Keratinocyte (primary cell): ENCODE measurements around the gene OR10V1. TPM values are rescaled to one million over a fixed set of nuclear protein-coding genes. Genes with fewer than 3 reads are reported as not detected.

Experiments used
- DNase-seq: peaks from one replicate; pipeline ENCODE4 v3.0.0-alpha.2; 2011; ENCODE audit warnings: low read depth, missing footprints, low spot score
- FAIRE-seq: peaks from 2 replicates; lab custom pipeline; 2011; peaks lifted over from hg19 to GRCh38; lab: Jason Lieb, UNC
- H2AFZ ChIP-seq: 2 replicates; pipeline ENCODE4 v1.6.0; 2012; ENCODE audit warnings: low read length, control low read depth, inconsistent platforms; ENCODE audit not compliant: control insufficient read depth
- H3K27ac ChIP-seq: 2 replicates; pipeline ENCODE4 v1.5.1; 2011; ENCODE audit warnings: low read length; ENCODE audit not compliant: control insufficient read depth, insufficient read depth
- H3K27me3 ChIP-seq: 3 replicates; pipeline ENCODE4 v1.6.0; 2011; ENCODE audit warnings: low read length; ENCODE audit not compliant: control insufficient read depth, insufficient read depth; ENCODE audit errors: extremely low read depth
- H3K36me3 ChIP-seq, 2 experiments: 2 replicates in 1 of 2; 3 replicates in 1 of 2; pipeline ENCODE4 v1.5.1; 2011; ENCODE audit warnings: low read length in 2 of 2, mild to moderate bottlenecking in 1 of 2; ENCODE audit not compliant: control insufficient read depth in 2 of 2, insufficient read depth in 2 of 2; ENCODE audit errors: extremely low read depth in 1 of 2
- H3K4me1 ChIP-seq: 3 replicates; pipeline ENCODE4 v1.5.1; 2011; ENCODE audit warnings: low read length; ENCODE audit not compliant: control insufficient read depth, insufficient read depth; ENCODE audit errors: extremely low read depth
- H3K4me2 ChIP-seq: 3 replicates; pipeline ENCODE4 v1.6.0; 2011; ENCODE audit warnings: low read depth, low read length; ENCODE audit not compliant: control insufficient read depth, insufficient read depth; ENCODE audit errors: extremely low read depth
- H3K4me3 ChIP-seq, 3 experiments: fragments of 200-600 bp in 1 of 3; sonication (generic) in 1 of 3; 2 replicates in 2 of 3; 3 replicates in 1 of 3; pipeline ENCODE4 v1.5.1; 2011 to 2016; ENCODE audit warnings: low read length in 3 of 3, mild to moderate bottlenecking in 3 of 3, control low read depth in 2 of 3, inconsistent platforms in 1 of 3, low read depth in 1 of 3, mixed read lengths in 1 of 3, mixed run types in 1 of 3, moderate library complexity in 1 of 3; ENCODE audit not compliant: control insufficient read depth in 2 of 3, insufficient read depth in 2 of 3; ENCODE audit errors: extremely low read depth in 1 of 3
- H3K79me2 ChIP-seq: 2 replicates; pipeline ENCODE4 v1.6.0; 2012; ENCODE audit warnings: low read length; ENCODE audit not compliant: control insufficient read depth, insufficient read depth
- H3K9ac ChIP-seq: 3 replicates; pipeline ENCODE4 v1.6.0; 2011; ENCODE audit warnings: low read length; ENCODE audit not compliant: control insufficient read depth, insufficient read depth; ENCODE audit errors: extremely low read depth
- H3K9me1 ChIP-seq: 3 replicates; pipeline ENCODE4 v1.6.0; 2011; ENCODE audit warnings: low read length; ENCODE audit not compliant: control insufficient read depth, insufficient read depth; ENCODE audit errors: extremely low read depth
- H3K9me3 ChIP-seq: 2 replicates; pipeline ENCODE4 v1.5.1; 2012; ENCODE audit warnings: low read depth, low read length; ENCODE audit not compliant: control insufficient read depth
- H4K20me1 ChIP-seq: 3 replicates; pipeline ENCODE4 v1.6.0; 2011; ENCODE audit warnings: low read length; ENCODE audit not compliant: control insufficient read depth, insufficient read depth; ENCODE audit errors: extremely low read depth
- CTCF ChIP-seq, 3 experiments: IDR thresholded peaks in 1 of 3; conservative IDR thresholded peaks in 1 of 3; optimal IDR thresholded peaks in 1 of 3; 2 replicates in 2 of 3; 3 replicates in 1 of 3; pipeline versions ENCODE3 to v1.5.1; 2011; ENCODE audit warnings: low read length in 3 of 3, mild to moderate bottlenecking in 3 of 3, moderate library complexity in 2 of 3, control low read depth in 1 of 3, inconsistent platforms in 1 of 3; ENCODE audit not compliant: insufficient read depth in 2 of 3; ENCODE audit errors: extremely low read depth in 1 of 3
- EZH2 ChIP-seq: IDR thresholded peaks from one replicate; pipeline ENCODE4 v1.6.1; 2012; ENCODE audit warnings: inconsistent platforms, mild to moderate bottlenecking, low read length, moderate library complexity
- dilution Hi-C: fragments of 300-500 bp; cut with MboI; formaldehyde crosslinking; loops from one replicate; pipeline ENCODE4 v1.7.0; 2020; ENCODE audit warnings: low sequenced_read_pairs; ENCODE audit not compliant: extremely low pct_ligation_motif_present
- polyA plus RNA-seq, 5 experiments: library from polyadenylated mRNA; depleted of rRNA in 3 of 5; stranded (reverse) in 3 of 5; stranded (forward) in 1 of 5; unstranded in 1 of 5; fragments of >200 nt; gene quantifications; 1 replicate in 1 of 5; 2 replicates in 3 of 5; 3 replicates in 1 of 5; pipeline versions ENCODE4 v1.2.1 to v1.2.3, GENCODE V29; 2011 to 2012; ENCODE audit warnings: missing spikeins in 2 of 5, low read depth in 1 of 5, low replicate concordance in 1 of 5

OR10V1 gene
- polyA plus RNA-seq, 1 donor (not counting 4 experiments of a cell fraction or from before 2014, with no cell fraction given), result not detected

GRCh38 chr11:59753650-59754493 lies 40.2 kb upstream of the OR10V1 start:
- H3K27me3 ChIP-seq, result no peaks in the 10 kb centered on the region
- no peak for FAIRE-seq
- H3K4me2 ChIP-seq, result peak overlapping the region; percentile 89
- H3K27ac ChIP-seq, result peak overlapping the region; percentile 95
- dilution Hi-C loops, result no loop called here
- peaks cover 0 to 11% of the 10 kb centered on the region in 2 experiments for H3K36me3 ChIP-seq
- peak overlapping the region; percentile 87 to 97 (median 96) for H3K4me3 ChIP-seq
- peak overlapping the region; percentile 96 for H3K9ac ChIP-seq
- peaks cover 15% of the 10 kb centered on the region for H3K9me1 ChIP-seq
- TF ChIP-seq CTCF (optimal IDR thresholded peaks at IDR 0.05 in 1 of 3, IDR thresholded peaks at IDR 0.05 in 1 of 3, conservative IDR thresholded peaks at IDR 0.05 in 1 of 3; ENCODE audit: extremely low read depth in 1 of 3, insufficient read depth in 2 of 3, low read length in 3 of 3) (peak; percentile 81 to 94 (median 90)), EZH2 (no peak)
- peaks cover 21% of the 10 kb centered on the region for H3K4me1 ChIP-seq
- H3K9me3 ChIP-seq, result no peaks in the 10 kb centered on the region
- peaks cover 33% of the 10 kb centered on the region for H3K79me2 ChIP-seq
- DNase-seq, result no peak
- peaks cover 17% of the 10 kb centered on the region for H4K20me1 ChIP-seq
- peak overlapping the region; percentile 92 for H2AFZ ChIP-seq

- DNase-seq (no peak), FAIRE-seq (no peak)
- no peak overlapping the region for H3K4me3 ChIP-seq
- no peaks in the 10 kb centered on the region for H3K27me3 ChIP-seq
- no peaks in the 10 kb centered on the region for H4K20me1 ChIP-seq
- H3K9me1 ChIP-seq, result no peaks in the 10 kb centered on the region
- H2AFZ ChIP-seq, result no peak overlapping the region
- no peak overlapping the region for H3K4me2 ChIP-seq
- H3K36me3 ChIP-seq, result no peaks in the 10 kb centered on the region
- H3K79me2 ChIP-seq, result no peaks in the 10 kb centered on the region
- dilution Hi-C loops, result no loop called here
- H3K9me3 ChIP-seq, result no peaks in the 10 kb centered on the region
- H3K27ac ChIP-seq, result no peak overlapping the region
- TF ChIP-seq EZH2 (no peak), CTCF (optimal IDR thresholded peaks at IDR 0.05 in 1 of 3, IDR thresholded peaks at IDR 0.05 in 1 of 3, conservative IDR thresholded peaks at IDR 0.05 in 1 of 3; ENCODE audit: extremely low read depth in 1 of 3, insufficient read depth in 2 of 3, low read length in 3 of 3) (no peak)
- no peaks in the 10 kb centered on the region for H3K4me1 ChIP-seq
- no peak overlapping the region for H3K9ac ChIP-seq
Measured at GRCh38 chr11:59746111-59746510, 32.5 kb upstream of the OR10V1 start.
